HS-5 (cell line): Measurements from ENCODE around the gene NPHP4.
"Not testable (repeated sequence)": the region's sequence is repeated elsewhere in the genome, so short reads cannot be mapped to it uniquely, and the experiment has no call there.

Experiments used
- DNase-seq: peaks from one replicate; pipeline ENCODE4 v3.0.0-alpha.2; 2012; ENCODE audit warnings: low read depth

Gene NPHP4

GRCh38 chr1:5911871-5912271 is 80.4 kb downstream of the NPHP4 start:
- DNase-seq, result no peak

GRCh38 chr1:5911157-5911556 is 81.1 kb downstream of the NPHP4 start:
- DNase-seq, result no peak

GRCh38 chr1:5910666-5911065 is 81.6 kb downstream of the NPHP4 start:
- DNase-seq, result no peak

- DNase-seq, result no peak
These were observed 82.0 kb downstream of the NPHP4 start for GRCh38 chr1:5910276-5910620.

GRCh38 chr1:5909576-5910275 is 82.5 kb downstream of the NPHP4 start:
- no peak for DNase-seq

GRCh38 chr1:5908461-5909375 is 83.5 kb downstream of the NPHP4 start:
- DNase-seq, result no peak

- DNase-seq, result no peak
These were observed 84.3 kb downstream of the NPHP4 start for GRCh38 chr1:5907966-5908365.

GRCh38 chr1:5907386-5907785 is 84.8 kb downstream of the NPHP4 start:
- no peak for DNase-seq

- no peak for DNase-seq
These were observed 85.3 kb downstream of the NPHP4 start for GRCh38 chr1:5906966-5907365.

GRCh38 chr1:5906116-5906515 is 86.1 kb downstream of the NPHP4 start:
- no peak for DNase-seq

GRCh38 chr1:5905436-5905835 is 86.8 kb downstream of the NPHP4 start:
- DNase-seq, result no peak

GRCh38 chr1:5904551-5904950 is 87.7 kb downstream of the NPHP4 start:
- DNase-seq, result no peak

- DNase-seq, result no peak
These were observed 88.5 kb downstream of the NPHP4 start for GRCh38 chr1:5903680-5904079.

GRCh38 chr1:5903031-5903430 is 89.2 kb downstream of the NPHP4 start:
- DNase-seq, result no peak

- no peak for DNase-seq
These were observed 90.4 kb downstream of the NPHP4 start for GRCh38 chr1:5901841-5902240.

GRCh38 chr1:5901150-5901549 is 91.1 kb downstream of the NPHP4 start:
- no peak for DNase-seq

GRCh38 chr1:5898266-5898665 is 94.0 kb downstream of the NPHP4 start:
- no peak for DNase-seq

- no peak for DNase-seq
These were observed 95.2 kb downstream of the NPHP4 start for GRCh38 chr1:5896706-5897660.

- no peak for DNase-seq
These were observed 96.5 kb downstream of the NPHP4 start for GRCh38 chr1:5895446-5896406.

- not testable (repeated sequence) for DNase-seq
These were observed 98.4 kb downstream of the NPHP4 start for GRCh38 chr1:5893699-5894278.

GRCh38 chr1:5892329-5892728 is 99.9 kb downstream of the NPHP4 start:
- DNase-seq, result no peak
